ENCODE measurements around the gene TRPM3.

DNA sequence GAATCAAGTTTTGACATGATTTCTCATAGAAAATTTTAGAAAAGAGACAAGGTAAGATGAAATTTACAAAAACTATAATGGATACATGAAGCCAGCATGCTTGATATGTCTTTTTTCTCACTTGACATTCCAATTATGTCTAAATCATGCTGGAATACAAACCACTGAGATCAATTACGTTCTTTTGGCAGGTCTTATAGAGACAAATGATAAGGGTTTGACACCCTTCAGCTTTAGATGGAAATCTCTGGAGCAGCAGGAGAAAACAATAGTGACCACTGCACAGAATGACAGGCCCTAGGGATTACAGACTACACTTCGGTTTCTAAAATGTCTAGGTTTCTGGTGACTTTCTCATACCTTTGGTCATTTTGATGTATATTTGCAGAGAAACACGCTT is 342.9 kb downstream of the TRPM3 start:
- TF ChIP-seq CTCF (IDR thresholded peaks at IDR 0.05) = no peak
- no peak for TF ChIP-seq POLR2A (IDR thresholded peaks at IDR 0.05)
